Neural progenitor cell (in vitro differentiated cells): ENCODE data around the gene SLC9C1. TPM values are rescaled to one million over a fixed set of nuclear protein-coding genes. Genes with fewer than 3 reads are reported as not detected.

Source experiments
- DNase-seq: peaks from one replicate; pipeline ENCODE4 v3.0.0-alpha.2; 2016; ENCODE audit warnings: low spot score
- H2AFZ ChIP-seq: fragments of 200-600 bp; sonication (generic); replicated peaks from 2 replicates; pipeline ENCODE4 v1.6.1; 2016; ENCODE audit warnings: antibody characterized with exemption
- H3F3A ChIP-seq: fragments of 200-600 bp; sonication (generic); 2 replicates; pipeline ENCODE4 v1.6.1; 2016; ENCODE audit warnings: antibody characterized with exemption, low read depth
- H3K27ac ChIP-seq: fragments of 200-600 bp; sonication (generic); 2 replicates; pipeline ENCODE4 v1.5.1; 2016; ENCODE audit warnings: mild to moderate bottlenecking
- H3K27me3 ChIP-seq: fragments of 200-600 bp; sonication (generic); 2 replicates; pipeline ENCODE4 v1.6.1; 2016; ENCODE audit warnings: mild to moderate bottlenecking, moderate library complexity
- H3K36me3 ChIP-seq: fragments of 200-600 bp; sonication (generic); 2 replicates; pipeline ENCODE4 v1.5.1; 2016
- H3K4me1 ChIP-seq: fragments of 200-600 bp; sonication (generic); 2 replicates; pipeline ENCODE4 v1.6.1; 2016; ENCODE audit warnings: mixed run types
- H3K4me2 ChIP-seq: fragments of 200-600 bp; sonication (generic); 2 replicates; pipeline ENCODE4 v1.6.1; 2016
- H3K4me3 ChIP-seq: fragments of 200-600 bp; sonication (generic); 2 replicates; pipeline ENCODE4 v1.5.1; 2016
- H3K79me2 ChIP-seq: fragments of 200-600 bp; sonication (generic); 2 replicates; pipeline ENCODE4 v1.6.1; 2016; ENCODE audit warnings: low read depth
- H3K9ac ChIP-seq: fragments of 200-600 bp; sonication (generic); 2 replicates; pipeline ENCODE4 v1.6.1; 2016
- H3K9me3 ChIP-seq: fragments of 200-600 bp; sonication (generic); 2 replicates; pipeline ENCODE4 v1.5.1; 2016; ENCODE audit warnings: low read depth
- H4K20me1 ChIP-seq: fragments of 200-600 bp; sonication (generic); 2 replicates; pipeline ENCODE4 v1.6.1; 2016; ENCODE audit warnings: low read depth
- H3K27ac Mint-ChIP-seq: 3 replicates; pipeline ENCODE4 v1.8.0; 2021; ENCODE audit warnings: mixed read lengths
- H3K27me3 Mint-ChIP-seq: 2 replicates; pipeline ENCODE4 v1.8.0; 2022; ENCODE audit warnings: low read depth, mild to moderate bottlenecking, inconsistent platforms, moderate library complexity, mixed read lengths; ENCODE audit not compliant: insufficient read depth
- H3K36me3 Mint-ChIP-seq: 3 replicates; pipeline ENCODE4 v1.8.0; 2021; ENCODE audit warnings: mixed read lengths
- H3K4me1 Mint-ChIP-seq: 3 replicates; pipeline ENCODE4 v1.8.0; 2021; ENCODE audit warnings: mixed read lengths
- H3K4me3 Mint-ChIP-seq: 3 replicates; pipeline ENCODE4 v1.8.0; 2021; ENCODE audit warnings: mild to moderate bottlenecking, moderate library complexity, mixed read lengths
- H3K9me3 Mint-ChIP-seq: 3 replicates; pipeline ENCODE4 v1.8.0; 2020; ENCODE audit warnings: mixed read lengths
- CTCF ChIP-seq: fragments of 200-600 bp; sonication (generic); IDR thresholded peaks from 2 replicates; pipeline ENCODE4 v1.5.1; 2017; ENCODE audit warnings: antibody characterized with exemption, mild to moderate bottlenecking
- EZH2 ChIP-seq: fragments of 200-600 bp; sonication (generic); IDR thresholded peaks from 2 replicates; pipeline ENCODE4 v1.6.1; 2017; ENCODE audit warnings: antibody characterized with exemption, mild to moderate bottlenecking, moderate library complexity
- EZH2phosphoT487 ChIP-seq: fragments of 200-600 bp; sonication (generic); IDR thresholded peaks from 2 replicates; pipeline ENCODE4 v1.6.1; 2017; ENCODE audit warnings: antibody characterized with exemption
- total RNA-seq: library from RNA; depleted of rRNA; stranded (reverse); fragments of >200 nt; gene quantifications from 2 replicates; pipeline ENCODE4 v1.2.3, GENCODE V29; 2015; ENCODE audit warnings: low replicate concordance

Gene SLC9C1
- total RNA-seq, 1 donor from 2014 or later, result 1.3 TPM

- no peak for DNase-seq
- H2AFZ ChIP-seq, result no peak overlapping the region
- no peaks in the 10 kb centered on the region for H4K20me1 ChIP-seq
- H3K4me1 Mint-ChIP-seq, result peaks cover 12% of the 10 kb centered on the region
- H3K4me3 ChIP-seq, result no peak overlapping the region
- TF ChIP-seq EZH2phosphoT487 (no peak), CTCF (no peak), EZH2 (no peak)
- H3K9me3 Mint-ChIP-seq, result peaks cover 2% of the 10 kb centered on the region
- peaks cover 10% of the 10 kb centered on the region for H3K9me3 ChIP-seq
- H3K4me1 ChIP-seq, result peaks cover 29% of the 10 kb centered on the region
- no peak overlapping the region for H3K4me3 Mint-ChIP-seq
- H3K79me2 ChIP-seq, result no peaks in the 10 kb centered on the region
- H3K27ac ChIP-seq, result no peak overlapping the region
- H3K9ac ChIP-seq, result no peak overlapping the region
- H3K27me3 ChIP-seq, result no peaks in the 10 kb centered on the region
- no peaks in the 10 kb centered on the region for H3K36me3 Mint-ChIP-seq
- peaks cover 6% of the 10 kb centered on the region for H3K36me3 ChIP-seq
- H3K27me3 Mint-ChIP-seq, result no peaks in the 10 kb centered on the region
- no peak overlapping the region for H3K27ac Mint-ChIP-seq
- H3K4me2 ChIP-seq, result no peak overlapping the region
- peaks cover 29% of the 10 kb centered on the region for H3F3A ChIP-seq
These were observed 3.7 kb upstream of the SLC9C1 start for GRCh38 chr3:112297714-112298113.

- Histone ChIP-seq H3K79me2 (no peaks in the 10 kb centered on the region), H3K4me2 (no peak overlapping the region), H3K9ac (no peak overlapping the region), H3K9me3 (no peaks in the 10 kb centered on the region), H3F3A (peaks cover 6% of the 10 kb centered on the region), H3K36me3 (no peaks in the 10 kb centered on the region), H3K4me3 (no peak overlapping the region), H3K4me1 (peaks cover 16% of the 10 kb centered on the region), H3K27me3 (no peaks in the 10 kb centered on the region), H2AFZ (no peak overlapping the region), H4K20me1 (no peaks in the 10 kb centered on the region), H3K27ac (no peak overlapping the region)
- Mint-ChIP-seq H3K27me3 (no peaks in the 10 kb centered on the region), H3K4me1 (peaks cover 9% of the 10 kb centered on the region), H3K27ac (no peak overlapping the region), H3K4me3 (no peak overlapping the region), H3K36me3 (no peaks in the 10 kb centered on the region), H3K9me3 (peaks cover 6% of the 10 kb centered on the region)
- TF ChIP-seq EZH2phosphoT487 (no peak), EZH2 (no peak), CTCF (no peak)
- DNase-seq, result no peak
These were observed 5.0 kb downstream of the SLC9C1 start for GRCh38 chr3:112289011-112289410.

- no peak overlapping the region for H3K4me3 ChIP-seq
- Mint-ChIP-seq H3K27ac (no peak overlapping the region), H3K4me1 (no peaks in the 10 kb centered on the region)
These were observed 13.8 kb downstream of the SLC9C1 start for GRCh38 chr3:112280266-112280665.

More at GRCh38 chr3:112280266-112280665, 13.8 kb downstream of the SLC9C1 start:
- H3K4me1 ChIP-seq, result no peaks in the 10 kb centered on the region
- H3K27me3 ChIP-seq, result no peaks in the 10 kb centered on the region
- no peaks in the 10 kb centered on the region for H3F3A ChIP-seq
- no peaks in the 10 kb centered on the region for H3K9me3 ChIP-seq
- no peak overlapping the region for H2AFZ ChIP-seq
- no peaks in the 10 kb centered on the region for H3K79me2 ChIP-seq
- no peak overlapping the region for H3K27ac ChIP-seq
- no peak overlapping the region for H3K9ac ChIP-seq
- Mint-ChIP-seq H3K4me3 (no peak overlapping the region), H3K9me3 (no peaks in the 10 kb centered on the region), H3K27me3 (peaks cover 2% of the 10 kb centered on the region), H3K36me3 (no peaks in the 10 kb centered on the region)
- H4K20me1 ChIP-seq, result no peaks in the 10 kb centered on the region
- no peak overlapping the region for H3K4me2 ChIP-seq
- H3K36me3 ChIP-seq, result no peaks in the 10 kb centered on the region
- TF ChIP-seq CTCF, result no peak
- TF ChIP-seq EZH2phosphoT487, result no peak
- TF ChIP-seq EZH2, result no peak
- no peak for DNase-seq
